Suppressor macrophage treated with lipopolysaccharide for 4 hours (primary cell): ENCODE measurements around the gene FBXW4.

Experiments used
- DNase-seq: peaks from one replicate; pipeline ENCODE4 v3.0.0-alpha.2; 2020

The FBXW4 gene, protein sequence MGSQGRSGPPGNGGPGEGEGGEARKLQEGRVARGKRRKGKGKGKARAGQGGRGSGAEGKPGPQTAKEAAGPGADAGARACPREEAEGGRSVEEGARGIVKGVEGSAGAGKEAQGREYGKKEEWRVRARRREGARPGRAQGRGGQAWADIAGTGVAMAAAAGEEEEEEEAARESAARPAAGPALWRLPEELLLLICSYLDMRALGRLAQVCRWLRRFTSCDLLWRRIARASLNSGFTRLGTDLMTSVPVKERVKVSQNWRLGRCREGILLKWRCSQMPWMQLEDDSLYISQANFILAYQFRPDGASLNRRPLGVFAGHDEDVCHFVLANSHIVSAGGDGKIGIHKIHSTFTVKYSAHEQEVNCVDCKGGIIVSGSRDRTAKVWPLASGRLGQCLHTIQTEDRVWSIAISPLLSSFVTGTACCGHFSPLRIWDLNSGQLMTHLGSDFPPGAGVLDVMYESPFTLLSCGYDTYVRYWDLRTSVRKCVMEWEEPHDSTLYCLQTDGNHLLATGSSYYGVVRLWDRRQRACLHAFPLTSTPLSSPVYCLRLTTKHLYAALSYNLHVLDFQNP

DNA sequence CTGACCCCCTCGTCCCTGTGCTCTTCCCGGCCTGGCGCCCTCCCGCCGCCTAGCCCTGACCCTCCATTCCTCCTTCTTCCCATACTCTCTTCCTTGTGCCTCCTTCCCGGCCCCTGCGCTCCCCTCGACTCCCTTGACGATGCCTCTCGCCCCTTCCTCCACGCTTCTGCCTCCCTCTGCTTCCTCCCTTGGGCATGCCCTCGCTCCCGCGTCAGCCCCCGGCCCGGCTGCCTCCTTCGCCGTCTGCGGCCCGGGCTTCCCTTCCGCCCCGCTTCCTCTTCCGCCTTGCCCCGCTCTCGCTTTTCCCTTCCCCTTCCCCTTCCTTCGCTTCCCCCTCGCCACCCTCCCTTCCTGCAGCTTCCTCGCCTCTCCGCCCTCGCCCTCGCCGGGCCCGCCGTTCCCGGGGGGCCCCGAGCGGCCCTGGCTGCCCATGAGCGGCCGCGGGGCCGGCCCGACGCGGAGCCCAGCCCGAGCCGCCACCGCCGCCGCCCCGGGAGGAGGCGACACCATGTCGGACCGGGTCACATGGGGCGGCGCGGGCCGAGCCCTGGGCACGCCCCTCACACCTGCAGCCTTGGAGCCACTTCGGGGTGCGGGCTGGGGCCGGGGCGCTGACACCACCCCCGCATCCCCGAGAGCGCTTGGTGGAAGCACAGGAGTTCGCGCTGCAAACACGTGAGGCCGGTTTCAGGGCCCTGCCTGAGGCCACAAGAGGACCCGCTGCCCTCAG is at the start of gene FBXW4:
Gene FBXW4 (minus strand): TSS at position 497 of the 730 bp plus-strand sequence. CDS start 65 bp downstream, at position 432.
- peak; percentile 70 for DNase-seq

DNA sequence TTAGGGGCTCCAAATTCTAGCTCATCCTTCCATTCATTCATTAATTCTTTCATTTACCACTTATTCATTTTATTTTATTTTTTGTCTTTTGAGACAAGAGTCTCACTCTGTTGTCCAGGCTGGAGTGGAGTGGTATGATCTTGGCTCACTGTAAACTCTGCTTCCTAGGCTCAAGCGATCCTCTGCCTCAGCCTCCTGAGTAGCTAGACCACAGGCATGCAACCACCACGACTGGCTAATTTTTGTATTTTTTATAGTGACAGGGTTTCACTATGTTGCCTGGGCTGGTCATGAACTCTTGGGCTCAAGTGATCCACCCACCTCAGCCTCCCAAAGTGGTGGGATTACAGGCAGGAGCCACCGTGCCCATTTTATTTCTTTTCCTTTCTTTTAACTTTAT is 49.3 kb upstream of the FBXW4 start:
- DNase-seq: no peak

DNA sequence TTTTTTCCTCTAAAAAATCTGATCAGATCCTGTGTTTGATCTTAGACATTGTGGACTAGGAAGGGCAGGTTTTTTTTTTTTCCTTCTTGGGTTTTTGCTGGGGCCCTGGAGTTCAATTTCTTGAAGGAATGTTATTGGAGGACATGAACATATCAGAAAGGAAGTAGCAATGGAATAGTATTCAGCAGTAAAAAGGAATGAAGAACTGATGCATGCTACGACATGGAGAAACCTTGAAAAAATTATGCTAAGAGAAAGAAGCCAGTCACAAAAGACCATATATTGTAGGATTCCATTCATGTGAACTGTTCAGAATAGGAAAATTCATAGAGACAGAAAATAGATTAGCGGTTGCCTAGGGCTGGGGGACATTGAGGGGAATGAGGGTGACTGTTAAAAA is 47.0 kb upstream of the FBXW4 start:
- DNase-seq: no peak

DNA sequence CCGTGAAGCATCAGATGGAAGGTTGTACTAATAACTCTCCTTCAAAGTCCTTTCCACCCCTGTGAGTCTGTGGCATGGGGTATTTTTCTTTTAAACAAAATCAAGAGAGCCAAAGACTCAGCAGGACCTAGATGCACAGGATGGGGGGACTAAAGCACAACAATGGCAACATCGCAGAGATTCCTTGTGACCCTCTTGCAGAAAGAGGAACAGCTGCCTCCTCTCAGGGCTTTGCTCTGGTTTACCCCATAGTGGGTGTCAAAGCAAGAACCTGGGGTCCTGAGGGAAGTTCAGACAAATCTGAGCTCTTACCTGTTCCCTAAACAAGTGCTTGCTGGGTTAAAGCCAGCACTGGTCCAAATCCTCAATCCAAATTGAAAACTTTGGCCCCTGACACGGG is 41.7 kb upstream of the FBXW4 start:
- no peak for DNase-seq

DNA sequence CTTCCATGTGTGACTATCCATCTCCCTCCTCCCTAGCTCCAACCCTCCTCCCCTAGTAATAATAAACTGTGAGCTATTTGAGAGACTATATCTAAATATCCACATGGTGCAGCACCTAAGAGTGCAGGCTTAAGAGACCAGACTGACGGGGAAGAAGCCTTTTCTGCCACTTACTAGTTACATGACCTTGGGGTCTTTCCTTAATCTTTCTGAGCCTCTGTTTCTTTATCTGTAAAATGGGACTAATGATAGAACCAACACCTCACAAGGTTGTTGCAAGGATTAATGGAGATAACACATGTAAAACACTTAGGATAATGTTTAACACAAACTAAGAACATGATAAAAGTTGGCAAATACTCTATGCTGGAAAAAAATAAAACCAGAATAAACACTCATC is 37.1 kb upstream of the FBXW4 start:
- no peak for DNase-seq

DNA sequence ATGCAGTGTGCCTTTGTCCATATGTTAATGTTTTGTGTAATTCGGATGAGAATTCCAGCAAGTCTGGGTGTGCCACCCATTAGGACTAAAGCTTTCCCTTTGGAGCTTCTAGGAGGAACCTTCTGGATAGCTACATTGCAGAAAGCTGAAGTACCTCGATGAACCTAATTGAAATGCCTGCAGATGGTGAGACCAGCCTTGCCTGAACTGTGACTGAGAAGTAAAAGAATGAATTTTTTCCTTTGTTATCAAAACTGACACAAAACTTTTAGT is 31.1 kb upstream of the FBXW4 start:
- no peak for DNase-seq

DNA sequence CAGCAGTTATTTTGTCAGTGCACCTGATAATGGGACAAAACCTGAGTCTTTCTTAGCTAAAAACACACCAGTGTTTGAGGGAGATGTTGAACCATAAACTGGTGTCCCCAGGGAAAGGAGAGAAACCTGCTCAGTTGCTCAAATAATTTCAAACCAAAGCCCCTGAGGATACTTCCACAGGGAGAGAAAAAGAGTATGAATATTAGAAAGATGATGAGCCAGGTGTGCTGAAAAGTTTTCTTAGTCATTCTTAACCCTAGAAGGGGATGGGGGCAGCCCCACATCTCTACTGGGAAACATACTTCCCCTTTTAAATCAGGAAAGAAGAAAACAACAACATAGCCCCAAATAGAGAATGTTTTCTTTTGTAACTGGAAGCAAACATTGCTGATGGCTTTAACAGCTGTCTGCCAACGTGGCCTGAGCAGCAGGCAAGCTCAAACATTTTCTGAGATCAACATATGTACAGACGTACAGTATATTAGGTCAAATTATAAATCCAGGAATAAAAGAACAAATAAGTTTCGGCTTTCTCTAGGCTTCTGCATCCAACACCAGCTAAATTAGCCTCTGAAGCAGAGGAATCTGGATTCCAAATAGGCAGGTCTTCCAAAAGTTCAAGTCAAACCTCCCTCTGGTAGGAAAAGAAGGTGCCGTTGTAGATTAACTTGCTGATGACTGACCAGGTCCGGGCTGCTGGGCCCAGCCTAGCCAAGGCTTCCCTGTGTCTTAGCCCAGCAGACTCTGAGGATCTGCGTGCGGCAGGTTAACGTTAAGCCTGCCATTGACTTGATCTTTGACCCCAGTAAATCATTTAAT is 30.5 kb upstream of the FBXW4 start:
- DNase-seq: no peak

DNA sequence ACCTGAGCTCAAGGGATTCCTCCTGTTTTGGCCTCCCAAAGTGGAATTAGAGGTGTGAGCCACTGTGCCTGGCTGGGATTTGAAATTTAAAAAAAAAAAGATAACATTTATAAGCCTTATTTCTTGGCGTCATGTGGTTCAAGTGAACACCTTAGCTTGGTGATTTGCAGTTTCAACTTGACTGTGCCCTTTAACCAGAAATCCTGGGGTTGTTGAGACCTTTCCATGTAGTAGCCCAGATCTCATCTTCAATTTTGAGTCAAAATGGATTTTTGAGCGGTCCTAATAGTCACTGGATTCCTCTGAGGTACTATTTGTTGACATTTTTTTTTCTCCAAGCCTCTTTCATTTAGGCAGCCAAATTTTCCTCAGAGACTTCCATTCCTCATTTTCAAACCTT is 29.5 kb upstream of the FBXW4 start:
- DNase-seq: no peak

DNA sequence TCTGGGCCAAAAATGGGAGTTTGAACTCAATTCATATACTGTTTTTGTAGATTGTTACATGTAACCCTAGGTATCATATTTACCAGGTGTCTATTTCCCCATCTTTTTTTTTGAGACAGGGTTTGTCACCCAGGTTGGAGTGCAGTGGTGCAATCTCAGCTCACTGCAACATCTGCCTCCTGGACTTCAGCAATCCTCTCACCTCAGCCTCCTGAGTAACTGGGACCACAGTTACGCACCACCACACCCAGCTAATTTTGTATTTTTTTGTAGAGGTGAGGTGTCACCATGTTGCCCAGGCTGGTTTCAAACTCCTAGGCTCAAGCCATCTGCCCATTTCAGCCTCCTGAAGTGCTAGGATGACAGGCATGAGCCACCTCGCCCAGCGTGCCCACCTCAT is 28.2 kb upstream of the FBXW4 start:
- no peak for DNase-seq

DNA sequence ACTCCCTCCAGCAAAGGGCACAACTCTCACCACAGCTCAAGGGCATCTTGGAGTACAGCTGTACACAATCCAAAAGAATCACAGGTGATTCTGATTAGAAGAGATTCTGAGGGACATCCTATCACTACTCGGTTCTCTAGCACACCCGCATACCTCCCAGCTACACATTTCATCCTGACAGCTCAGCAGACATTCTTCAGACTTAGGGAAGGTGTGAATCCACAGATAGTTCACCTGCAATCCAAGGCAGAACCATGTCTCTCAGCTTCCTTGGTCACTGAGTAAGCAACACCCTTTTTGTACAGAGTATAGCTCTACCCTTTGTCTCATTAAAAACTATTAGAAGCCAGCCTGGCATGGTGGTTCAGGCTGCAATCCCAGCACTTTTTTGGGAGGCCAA is 26.8 kb upstream of the FBXW4 start:
- no peak for DNase-seq

DNA sequence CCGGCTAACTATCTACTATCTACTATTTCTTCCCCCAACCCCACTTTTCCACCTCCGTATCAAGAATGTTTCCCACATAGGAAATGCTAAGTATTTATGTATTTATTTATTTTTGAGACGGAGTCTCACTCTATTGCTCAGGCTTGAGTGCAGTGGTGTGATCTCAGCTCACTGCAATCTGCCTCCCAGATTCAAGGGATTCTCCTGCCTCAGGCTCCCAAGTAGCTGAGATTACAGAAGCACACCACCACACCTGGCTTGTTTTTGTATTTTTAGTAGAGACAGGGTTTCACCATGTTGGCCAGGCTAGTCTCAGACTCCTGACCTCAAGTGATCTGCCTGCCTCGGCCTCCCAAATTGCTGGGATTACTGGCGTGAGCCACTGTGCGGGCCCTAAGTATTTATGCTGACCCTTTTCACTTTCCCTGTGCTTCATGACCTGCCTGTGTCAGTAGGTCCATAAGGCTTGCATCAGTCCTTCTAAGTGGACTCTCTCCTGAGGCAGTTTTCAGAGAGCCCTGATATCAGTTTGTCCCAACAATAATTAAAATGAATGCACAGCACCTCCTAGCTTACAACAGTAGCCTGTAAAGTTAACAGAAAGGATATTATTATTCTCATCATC is 25.7 kb upstream of the FBXW4 start:
- no peak for DNase-seq

DNA sequence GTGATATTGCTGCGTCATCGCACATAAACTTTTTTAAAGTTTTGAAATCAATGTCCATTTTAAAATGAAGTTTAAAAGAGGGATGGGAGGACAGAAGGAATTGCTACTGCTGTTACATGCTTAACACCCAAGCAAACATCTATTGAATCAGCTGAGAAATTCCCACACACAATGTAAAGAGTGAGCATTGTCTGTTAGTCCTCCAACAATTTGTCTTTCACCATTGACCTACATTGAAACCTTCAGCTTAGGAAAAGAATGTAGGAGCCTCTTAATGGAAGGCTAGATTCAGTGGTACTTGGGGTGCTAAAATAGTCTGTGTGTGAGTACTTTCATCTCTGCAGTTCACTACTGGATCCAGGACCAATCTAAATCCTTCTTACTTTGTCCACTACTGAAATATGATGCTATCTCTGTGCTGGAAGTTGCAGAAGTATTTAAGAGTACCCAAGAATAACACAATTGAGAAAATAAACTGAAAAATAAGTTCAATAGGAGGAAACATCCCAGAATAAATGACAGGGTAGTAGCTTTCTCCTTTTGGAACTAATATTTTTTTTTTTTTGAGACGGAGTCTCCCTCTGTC is 23.8 kb upstream of the FBXW4 start:
- no peak for DNase-seq

DNA sequence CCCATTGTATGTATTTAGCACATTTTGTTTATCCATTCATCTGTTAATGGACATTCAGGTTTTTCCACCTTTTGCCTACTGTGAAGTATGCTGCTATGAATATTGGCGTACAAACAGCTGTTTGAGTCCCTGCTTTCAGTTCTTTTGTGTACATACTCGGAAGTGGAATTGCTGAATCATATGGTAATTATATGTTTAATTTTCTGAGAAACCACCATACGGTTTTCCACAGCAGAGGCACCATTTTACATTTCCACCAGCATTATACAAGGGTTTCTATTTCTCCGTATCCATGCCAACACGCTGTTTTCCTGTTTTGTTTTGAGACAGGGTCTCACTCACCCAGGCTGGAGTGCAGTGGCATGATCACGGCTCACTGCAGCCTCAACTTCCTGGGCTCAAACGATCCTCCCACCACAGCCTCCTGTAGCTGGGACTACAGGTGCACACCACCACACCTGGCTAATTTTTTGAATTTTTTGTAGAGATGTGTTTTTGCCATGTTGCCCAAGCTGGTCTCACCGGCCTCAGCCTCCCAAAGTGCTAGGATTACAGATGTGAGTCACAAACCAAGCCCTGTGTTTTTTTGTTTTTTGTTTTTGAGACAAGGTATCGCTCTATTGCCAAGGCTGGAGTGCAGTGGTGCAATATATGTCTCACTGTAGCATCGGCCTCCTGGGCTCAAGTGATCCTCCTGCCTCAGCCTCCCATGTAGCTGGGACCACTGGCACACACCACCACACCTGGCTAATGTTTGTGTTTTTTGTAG is 22.1 kb upstream of the FBXW4 start:
- DNase-seq: no peak

DNA sequence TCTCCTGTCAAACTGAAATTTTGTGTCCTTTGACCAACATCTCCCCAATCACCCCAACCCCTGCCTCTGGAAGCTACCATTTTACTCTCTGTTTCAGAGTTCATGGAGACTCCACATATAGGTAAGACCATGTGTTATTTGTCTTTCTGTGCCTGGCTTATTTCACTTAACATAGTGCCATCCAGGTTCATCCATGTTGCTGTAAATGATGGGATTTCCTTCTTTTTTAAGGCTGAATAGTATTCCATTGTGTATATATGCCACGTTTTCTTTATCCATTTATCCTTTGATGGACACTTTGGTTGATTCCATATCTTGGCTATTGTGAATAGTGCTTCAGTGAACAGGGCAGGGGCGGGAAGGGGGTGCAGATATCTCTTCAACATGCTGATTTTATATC is 18.0 kb upstream of the FBXW4 start:
- DNase-seq: no peak

DNA sequence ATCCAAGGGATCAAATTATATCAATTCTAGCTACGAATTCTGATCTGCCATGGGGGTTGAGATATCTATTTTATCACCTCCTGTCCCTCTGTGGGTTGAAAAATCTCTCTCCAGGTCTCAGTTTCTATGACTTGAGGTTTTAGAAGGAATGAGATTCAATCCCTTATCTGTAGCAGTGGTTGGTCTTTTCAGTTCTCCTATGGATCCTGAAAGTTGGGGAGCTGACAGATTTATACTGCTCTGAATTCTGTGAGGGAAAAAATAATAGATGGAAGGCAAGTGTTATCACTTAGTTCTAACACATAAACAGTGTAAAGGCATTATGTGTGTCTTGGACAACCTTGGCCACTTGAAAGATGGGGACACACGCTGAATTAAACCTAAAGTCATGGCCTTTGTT is 15.8 kb upstream of the FBXW4 start:
- DNase-seq: no peak

DNA sequence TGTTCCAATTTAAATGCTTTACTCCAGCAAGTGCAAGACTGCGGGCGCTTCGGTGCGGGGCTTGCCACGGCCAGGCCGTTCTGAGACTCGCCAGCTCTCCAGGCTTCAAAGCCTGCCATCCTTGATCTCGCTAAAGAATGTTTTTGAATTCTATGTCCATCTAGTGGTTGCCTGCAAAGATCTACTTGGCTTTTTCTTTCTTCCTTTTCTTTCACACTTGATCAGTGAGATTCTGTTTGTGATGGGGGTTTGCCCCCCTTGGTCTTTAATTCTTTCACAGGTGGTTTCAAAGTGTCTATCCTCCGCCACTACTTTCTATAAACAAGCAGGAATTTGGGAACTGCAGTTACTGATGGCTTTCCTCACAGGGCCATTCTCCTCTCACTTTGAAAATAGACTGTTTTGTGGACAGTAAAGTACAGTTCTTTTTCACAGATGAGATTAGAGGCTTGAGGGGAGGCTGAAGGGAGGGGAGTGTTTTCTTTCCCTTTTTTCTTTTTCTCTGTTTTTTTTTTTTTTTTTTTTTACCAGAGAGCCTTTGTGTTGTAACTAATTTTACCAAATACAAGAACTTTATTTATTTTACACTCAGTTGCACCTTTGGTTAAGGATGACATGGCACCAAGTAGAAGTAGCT is 15.2 kb upstream of the FBXW4 start:
- DNase-seq: no peak

DNA sequence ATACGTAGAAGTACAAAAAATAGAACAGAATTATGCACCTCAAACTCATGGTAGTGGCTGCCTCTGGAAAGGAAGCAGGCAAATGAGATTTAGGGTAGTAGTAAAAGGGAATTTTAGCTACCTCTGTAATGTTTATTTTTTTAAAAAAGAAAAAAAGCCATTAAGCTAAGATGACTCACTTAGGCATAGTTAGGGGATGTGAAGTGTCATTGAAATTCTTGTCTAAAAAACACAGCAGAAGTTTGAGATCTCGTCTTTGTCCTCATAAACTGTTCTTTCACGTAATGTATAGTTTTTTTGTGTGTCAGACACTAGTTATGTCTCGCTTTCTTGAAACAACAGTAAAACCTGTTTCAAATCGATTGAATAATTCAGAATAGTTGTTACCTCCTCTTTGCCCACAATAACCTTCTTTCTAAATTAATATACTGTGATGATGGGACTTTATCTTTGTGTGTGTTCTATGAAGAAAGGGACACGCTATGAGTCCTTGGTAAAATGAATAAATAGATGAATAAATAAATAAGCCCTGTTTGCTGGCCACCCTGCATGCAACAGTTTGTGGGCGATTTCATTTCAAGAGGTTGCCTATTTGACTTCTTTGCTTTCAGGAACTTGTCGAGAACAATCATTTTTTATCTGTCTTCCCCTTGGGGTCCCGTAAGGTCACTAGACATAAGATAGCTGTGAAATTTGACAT is 14.5 kb upstream of the FBXW4 start:
- DNase-seq: no peak

DNA sequence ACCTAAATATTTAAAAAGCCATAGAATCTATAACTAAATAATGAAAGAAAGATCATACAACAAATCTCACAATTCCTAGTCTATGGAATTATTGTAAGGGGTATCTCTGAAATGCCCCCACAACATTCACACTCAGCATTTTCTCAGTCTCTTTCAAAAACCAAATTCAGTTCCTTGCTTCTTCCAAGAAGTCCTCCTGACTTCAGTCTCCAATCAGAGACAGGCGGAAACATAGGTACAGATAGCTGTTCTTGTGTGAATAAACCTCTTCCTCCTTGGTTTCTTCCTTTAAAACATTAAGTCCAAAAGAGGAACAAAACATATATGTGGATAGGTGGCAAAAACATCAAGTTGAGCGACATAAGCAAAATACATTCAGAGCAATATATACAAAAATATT is 13.9 kb upstream of the FBXW4 start:
- DNase-seq: no peak

DNA sequence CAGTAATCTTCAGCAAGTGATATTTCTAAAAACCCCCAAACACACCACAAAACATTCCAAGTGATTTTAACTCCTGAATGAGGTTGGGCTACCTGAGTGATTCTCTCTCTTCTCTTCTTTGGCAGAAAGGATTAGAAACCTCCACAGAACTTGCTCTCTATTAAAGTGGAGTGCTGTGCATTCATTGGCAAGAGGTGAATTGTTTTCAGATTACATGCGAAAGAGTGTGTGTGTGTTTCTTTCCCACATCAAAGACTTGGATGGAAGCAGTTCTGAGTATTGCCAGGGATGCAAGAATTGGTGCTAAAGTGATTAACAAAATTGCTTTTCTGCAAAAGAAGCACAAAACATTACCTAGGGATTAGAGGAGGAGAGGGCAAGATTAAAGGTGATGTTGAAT is 13.1 kb upstream of the FBXW4 start:
- DNase-seq: no peak

DNA sequence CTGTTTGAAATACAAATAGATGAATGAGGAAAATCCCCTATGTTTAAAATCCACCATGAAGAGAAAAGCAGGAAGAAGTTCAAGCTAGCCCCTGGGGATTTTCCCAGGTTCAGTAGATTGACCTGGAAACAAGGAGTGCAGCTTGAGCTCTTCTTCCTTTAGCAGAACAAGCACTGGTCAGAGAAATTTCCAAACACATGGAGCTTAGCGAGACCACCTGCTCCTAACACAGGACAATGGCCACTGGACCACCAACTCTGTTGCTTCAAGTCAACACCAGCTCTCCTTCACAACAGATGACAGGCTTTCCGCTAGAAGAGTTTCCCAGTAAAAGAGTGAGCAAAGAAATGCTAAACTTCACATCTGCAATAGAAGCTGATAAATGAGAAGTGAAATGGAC is 9.4 kb upstream of the FBXW4 start:
- DNase-seq: no peak

DNA sequence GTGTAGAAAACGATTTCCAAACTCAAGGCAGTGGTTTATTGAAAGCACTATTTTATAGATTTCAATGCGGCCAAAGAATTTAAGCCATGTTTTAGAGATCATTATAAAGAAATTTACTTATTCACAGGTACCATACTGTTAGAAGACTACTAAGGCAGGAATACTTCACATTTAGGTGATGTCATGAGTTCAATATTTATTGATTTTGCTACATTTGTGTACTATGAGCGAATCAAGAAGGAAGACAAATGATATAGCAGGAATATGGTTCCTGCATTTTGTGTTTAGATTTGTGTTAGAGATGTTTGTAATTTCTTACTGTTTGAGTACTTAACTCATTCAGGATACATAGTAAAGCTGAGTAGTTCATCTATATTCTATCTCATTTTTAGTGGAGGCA is 1.7 kb upstream of the FBXW4 start:
- DNase-seq: no peak
